HepG2 (cell line): ENCODE data around the gene FITM1. TPM values are rescaled to one million over a fixed set of nuclear protein-coding genes. Genes with fewer than 3 reads are reported as not detected.

Experiments used
- ARID5B ChIP-seq: IDR thresholded peaks from 2 replicates; pipeline ENCODE4 v1.4.0; 2020; ENCODE audit warnings: mild to moderate bottlenecking, missing genetic modification reagents
- ARNT ChIP-seq: fragments of 450-650 bp; IDR thresholded peaks from 2 replicates; pipeline ENCODE4 v1.6.1; 2017
- BRD4 ChIP-seq: sonication (generic); formaldehyde crosslinking; IDR thresholded peaks from 2 replicates; pipeline ENCODE4 v1.4.0; 2020; ENCODE audit warnings: missing genetic modification reagents
- CHD2 ChIP-seq: IDR thresholded peaks from 2 replicates; pipeline ENCODE4 v1.6.1; 2011; ENCODE audit warnings: low read depth, low read length, improper control_type of control experiment
- CHD4 ChIP-seq: fragments of 200-600 bp; sonication (generic); IDR thresholded peaks from 2 replicates; pipeline ENCODE4 v1.7.0; 2017; ENCODE audit warnings: mild to moderate bottlenecking, low read length, borderline replicate concordance
- ETS1 ChIP-seq: sonication (generic); formaldehyde crosslinking; IDR thresholded peaks from 2 replicates; pipeline ENCODE4 v1.4.0; 2020; ENCODE audit warnings: missing genetic modification reagents
- MTA1 ChIP-seq: sonication (generic); formaldehyde crosslinking; IDR thresholded peaks from 2 replicates; pipeline ENCODE4 v1.4.0; 2020; ENCODE audit warnings: missing genetic modification reagents, mild to moderate bottlenecking, borderline replicate concordance
- MXD4 ChIP-seq: IDR thresholded peaks from 2 replicates; pipeline ENCODE4 v1.6.1; 2016; ENCODE audit warnings: mild to moderate bottlenecking, missing biosample characterization, missing genetic modification reagents
- NFIB ChIP-seq: sonication (generic); formaldehyde crosslinking; IDR thresholded peaks from 2 replicates; pipeline ENCODE4 v1.9.0; 2021; ENCODE audit warnings: missing genetic modification reagents, mild to moderate bottlenecking, borderline replicate concordance
- NR2F2 ChIP-seq: IDR thresholded peaks from 2 replicates; pipeline ENCODE4 v1.6.1; 2012; ENCODE audit warnings: low read depth, inconsistent platforms, borderline replicate concordance
- POLR2A ChIP-seq, 2 experiments: IDR thresholded peaks; 2 replicates each; pipeline ENCODE4 v1.6.1; 2011; ENCODE audit warnings: low read depth in 2 of 2, low read length in 2 of 2, mild to moderate bottlenecking in 1 of 2, moderate library complexity in 1 of 2; ENCODE audit not compliant: insufficient read depth in 1 of 2
- RFXAP ChIP-seq: sonication (generic); formaldehyde crosslinking; IDR thresholded peaks from 2 replicates; pipeline ENCODE4 v1.4.0; 2020; ENCODE audit warnings: missing genetic modification reagents, borderline replicate concordance
- SNAPC2 ChIP-seq: sonication (generic); formaldehyde crosslinking; IDR thresholded peaks from 2 replicates; pipeline ENCODE4 v1.8.1; 2022; ENCODE audit warnings: mild to moderate bottlenecking, missing genetic modification reagents
- TCF7L2 ChIP-seq: IDR thresholded peaks from 2 replicates; pipeline ENCODE4 v1.6.1; 2011; ENCODE audit warnings: mild to moderate bottlenecking, low read depth, low read length, moderate library complexity
- ZNF282 ChIP-seq: fragments of 450-650 bp; IDR thresholded peaks from 2 replicates; pipeline ENCODE4 v1.6.1; 2018; ENCODE audit not compliant: partially characterized antibody
- ZNF3 ChIP-seq: IDR thresholded peaks from 2 replicates; pipeline ENCODE4 v1.7.0; 2017; ENCODE audit warnings: inconsistent platforms
- ZNF382 ChIP-seq: sonication (generic); formaldehyde crosslinking; IDR thresholded peaks from 2 replicates; pipeline ENCODE4 v1.5.0; 2020; ENCODE audit warnings: missing genetic modification reagents, mild to moderate bottlenecking, borderline replicate concordance
- ZNF773 ChIP-seq: sonication (generic); formaldehyde crosslinking; IDR thresholded peaks from 2 replicates; pipeline ENCODE4 v1.4.0; 2020; ENCODE audit warnings: missing genetic modification reagents, borderline replicate concordance
- ZNF792 ChIP-seq: IDR thresholded peaks from 2 replicates; pipeline ENCODE4 v1.6.1; 2016
- polyA plus RNA-seq, 8 experiments: library from polyadenylated mRNA; depleted of rRNA in 3 of 8; stranded (reverse) in 7 of 8; unstranded in 1 of 8; fragments of >200 nt; fragmentation: Illumina TruSeq in 4 of 8; extraction: Trizol in 4 of 8; gene quantifications; 2 replicates each; pipeline versions ENCODE4 v1.2.1 to v1.2.3, GENCODE V29; 2011 to 2016; ENCODE audit warnings: low read depth in 4 of 8, missing spikeins in 1 of 8, mixed read lengths in 1 of 8; ENCODE audit not compliant: insufficient read depth in 1 of 8
- total RNA-seq, 5 experiments: library from RNA; depleted of rRNA; stranded (reverse); fragments of >200 nt; fragmentation: Illumina TruSeq; extraction: Trizol; gene quantifications; 2 replicates each; pipeline ENCODE4 v1.2.3, GENCODE V29; 2016; ENCODE audit warnings: low read depth in 1 of 5
- TF ChIP-seq, protein P1 (sequence below): sonication (generic); formaldehyde crosslinking; conservative IDR thresholded peaks from 2 replicates; pipeline ENCODE4 v1.5.0; 2020; ENCODE audit warnings: missing genetic modification reagents
- TF ChIP-seq, protein P2 (sequence below): sonication (generic); formaldehyde crosslinking; IDR thresholded peaks from 2 replicates; pipeline ENCODE4 v1.9.0; 2022; ENCODE audit warnings: low read depth, missing genetic modification reagents

FITM1 gene
- total and polyA plus RNA-seq, 2 of the 13 experiments (the other 11 are each of a cell fraction or from before 2014, with no cell fraction given), result 2.7 to 5.8 TPM

GRCh38 chr14:24130717-24131548 is 474 bp downstream of the FITM1 start (continued):
- TF ChIP-seq NFIB (CRISPR knock-in tag) (no peak; the same call in 1 of the 2 replicates), ZNF3 (CRISPR knock-in tag) (no peak), BRD4 (CRISPR knock-in tag) (no peak), CHD2 (no peak), ZNF382 (CRISPR knock-in tag) (no peak), TCF7L2 (no peak), ETS1 (no peak), ARNT (no peak), CHD4 (no peak), ZNF282 (no peak), RFXAP (CRISPR knock-in tag) (no peak), MTA1 (CRISPR knock-in tag) (peak; percentile 59; the same call in 1 of the 2 replicates), NR2F2 (no peak), MXD4 (CRISPR knock-in tag) (peak; percentile 80; the same call in 1 of the 2 replicates), ARID5B (CRISPR knock-in tag) (peak; percentile 71), ZNF792 (CRISPR knock-in tag) (peak; percentile 70; the same call in 1 of the 2 replicates), POLR2A (IDR thresholded peaks at IDR 0.05; ENCODE audit: insufficient read depth in 1 of 2, low read depth in 2 of 2, low read length in 2 of 2) (no peak), SNAPC2 (CRISPR knock-in tag) (no peak), ZNF773 (no peak)
- TF ChIP-seq, protein P1, sequence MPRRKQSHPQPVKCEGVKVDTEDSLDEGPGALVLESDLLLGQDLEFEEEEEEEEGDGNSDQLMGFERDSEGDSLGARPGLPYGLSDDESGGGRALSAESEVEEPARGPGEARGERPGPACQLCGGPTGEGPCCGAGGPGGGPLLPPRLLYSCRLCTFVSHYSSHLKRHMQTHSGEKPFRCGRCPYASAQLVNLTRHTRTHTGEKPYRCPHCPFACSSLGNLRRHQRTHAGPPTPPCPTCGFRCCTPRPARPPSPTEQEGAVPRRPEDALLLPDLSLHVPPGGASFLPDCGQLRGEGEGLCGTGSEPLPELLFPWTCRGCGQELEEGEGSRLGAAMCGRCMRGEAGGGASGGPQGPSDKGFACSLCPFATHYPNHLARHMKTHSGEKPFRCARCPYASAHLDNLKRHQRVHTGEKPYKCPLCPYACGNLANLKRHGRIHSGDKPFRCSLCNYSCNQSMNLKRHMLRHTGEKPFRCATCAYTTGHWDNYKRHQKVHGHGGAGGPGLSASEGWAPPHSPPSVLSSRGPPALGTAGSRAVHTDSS (CRISPR knock-in tag), result no peak
- TF ChIP-seq, protein P2, sequence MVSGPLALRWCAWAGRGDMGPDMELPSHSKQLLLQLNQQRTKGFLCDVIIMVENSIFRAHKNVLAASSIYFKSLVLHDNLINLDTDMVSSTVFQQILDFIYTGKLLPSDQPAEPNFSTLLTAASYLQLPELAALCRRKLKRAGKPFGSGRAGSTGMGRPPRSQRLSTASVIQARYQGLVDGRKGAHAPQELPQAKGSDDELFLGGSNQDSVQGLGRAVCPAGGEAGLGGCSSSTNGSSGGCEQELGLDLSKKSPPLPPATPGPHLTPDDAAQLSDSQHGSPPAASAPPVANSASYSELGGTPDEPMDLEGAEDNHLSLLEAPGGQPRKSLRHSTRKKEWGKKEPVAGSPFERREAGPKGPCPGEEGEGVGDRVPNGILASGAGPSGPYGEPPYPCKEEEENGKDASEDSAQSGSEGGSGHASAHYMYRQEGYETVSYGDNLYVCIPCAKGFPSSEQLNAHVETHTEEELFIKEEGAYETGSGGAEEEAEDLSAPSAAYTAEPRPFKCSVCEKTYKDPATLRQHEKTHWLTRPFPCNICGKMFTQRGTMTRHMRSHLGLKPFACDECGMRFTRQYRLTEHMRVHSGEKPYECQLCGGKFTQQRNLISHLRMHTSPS, result peak; percentile 64
